HCT116 (cell line): ENCODE data around the gene COG1. TPM values are rescaled to one million over a fixed set of nuclear protein-coding genes. Genes with fewer than 3 reads are reported as not detected.

ENCODE experiments used
- ATAC-seq: fragments of 200-7000 bp; cut with Tn5 transposase; 2 replicates; pipeline ENCODE4 v1.9.1; 2020; ENCODE audit warnings: mild to moderate bottlenecking, moderate library complexity
- BruUV-seq: library from RNA; stranded (reverse); fragments of 400-500 nt; replicated peaks from 2 replicates; lab custom pipeline; 2021; lab: Mats Ljungman, UMichigan
- CTCF ChIA-PET: fragments of 300-600 bp; sonication (Branson Sonifier 250); formaldehyde crosslinking; loops from one replicate; lab custom pipeline; 2021; ENCODE audit warnings: antibody characterized with exemption; lab: Charles Lee
- POLR2A ChIA-PET: fragments of 300-600, 350-600 bp; sonication (Branson Sonifier 250); formaldehyde crosslinking; loops from one replicate; lab custom pipeline; 2021; ENCODE audit warnings: antibody characterized with exemption; lab: Charles Lee
- RAD21 ChIA-PET, 2 experiments: fragments of 300-600 bp; sonication (Branson Sonifier 250); formaldehyde crosslinking; loops; one replicate each; lab custom pipeline; 2023; ENCODE audit warnings: low total read pairs in 2 of 2; ENCODE audit not compliant: uncharacterized antibody in 2 of 2, unreplicated experiment in 2 of 2, low non-redundant PET in 1 of 2; lab: Charles Lee
- DNase-seq: peaks from one replicate; pipeline ENCODE4 v3.0.0-alpha.2; 2010; ENCODE audit warnings: low read depth, low spot score
- H2AFZ ChIP-seq: fragments of 200-600 bp; shearing (Covaris generic), sonication (generic); 2 replicates; pipeline ENCODE4 v1.6.1; 2017; ENCODE audit warnings: low read depth, mixed run types, mixed read lengths, antibody characterized with exemption, low read length; ENCODE audit not compliant: poor library complexity, severe bottlenecking
- H3K27ac ChIP-seq: 2 replicates; pipeline ENCODE4 v1.5.1; 2012; ENCODE audit warnings: low read depth, low read length
- H3K27me3 ChIP-seq: fragments of 200-600 bp; sonication (generic); 2 replicates; pipeline ENCODE4 v1.6.1; 2016; ENCODE audit warnings: mixed run types, low read length, mixed read lengths; ENCODE audit not compliant: insufficient read depth
- H3K36me3 ChIP-seq, 2 experiments: fragments of 200-500 bp in 1 of 2; fragments of 200-600 bp in 1 of 2; sonication (Bioruptor generic) in 1 of 2; sonication (generic) in 1 of 2; 2 replicates each; pipeline versions ENCODE4 v1.5.1 to v1.6.1; 2014 to 2016; ENCODE audit warnings: low read length in 2 of 2, inconsistent platforms in 1 of 2, mixed read lengths in 1 of 2, mixed run types in 1 of 2; ENCODE audit not compliant: insufficient read depth in 2 of 2, control insufficient read depth in 1 of 2
- H3K4me1 ChIP-seq, 2 experiments: fragments of 200-600 bp in 1 of 2; sonication (generic) in 1 of 2; 2 replicates each; pipeline versions ENCODE4 v1.5.1 to v1.6.1; 2012 to 2017; ENCODE audit warnings: low read length in 2 of 2, inconsistent platforms in 1 of 2, mild to moderate bottlenecking in 1 of 2, mixed read lengths in 1 of 2, mixed run types in 1 of 2, moderate library complexity in 1 of 2; ENCODE audit not compliant: insufficient read depth in 2 of 2, control insufficient read depth in 1 of 2
- H3K4me2 ChIP-seq: fragments of 200-600 bp; sonication (generic); 2 replicates; pipeline ENCODE4 v1.6.1; 2017; ENCODE audit warnings: mixed run types, low read length, mixed read lengths
- H3K4me3 ChIP-seq, 2 experiments: fragments of 200-600 bp in 1 of 2; sonication (generic) in 1 of 2; replicated peaks in 1 of 2; 2 replicates each; pipeline ENCODE4 v1.5.1; 2011 to 2016; ENCODE audit warnings: low read length in 2 of 2, control low read depth in 1 of 2, low read depth in 1 of 2, mild to moderate bottlenecking in 1 of 2, mixed read lengths in 1 of 2, mixed run types in 1 of 2
- H3K79me2 ChIP-seq: fragments of 200-600 bp; sonication (generic); 2 replicates; pipeline ENCODE4 v1.6.1; 2017; ENCODE audit warnings: mild to moderate bottlenecking, mixed run types, low read length, moderate library complexity, mixed read lengths; ENCODE audit not compliant: insufficient read depth
- H3K9ac ChIP-seq: fragments of 200-600 bp; sonication (generic); 2 replicates; pipeline ENCODE4 v1.6.1; 2016; ENCODE audit warnings: low read length, mixed read lengths
- H3K9me2 ChIP-seq: fragments of 200-600 bp; sonication (generic), shearing (Covaris generic); 2 replicates; pipeline ENCODE4 v1.6.1; 2017; ENCODE audit warnings: mixed run types, mild to moderate bottlenecking, moderate library complexity; ENCODE audit not compliant: insufficient read depth
- H3K9me3 ChIP-seq, 2 experiments: fragments of 200-500 bp in 1 of 2; fragments of 200-600 bp in 1 of 2; sonication (Bioruptor generic) in 1 of 2; sonication (generic) in 1 of 2; 2 replicates each; pipeline ENCODE4 v1.6.1; 2014 to 2017; ENCODE audit warnings: low read length in 2 of 2, mixed read lengths in 2 of 2, inconsistent platforms in 1 of 2, low read depth in 1 of 2, mild to moderate bottlenecking in 1 of 2, mixed run types in 1 of 2, moderate library complexity in 1 of 2; ENCODE audit not compliant: control insufficient read depth in 1 of 2, insufficient read depth in 1 of 2
- H4K20me1 ChIP-seq: fragments of 200-600 bp; sonication (generic), shearing (Covaris generic); 2 replicates; pipeline ENCODE4 v1.6.1; 2017; ENCODE audit warnings: mixed run types, mild to moderate bottlenecking, moderate library complexity; ENCODE audit not compliant: insufficient read depth
- CBX3 ChIP-seq: IDR thresholded peaks from 2 replicates; pipeline ENCODE4 v1.6.1; 2012; ENCODE audit warnings: low read depth
- EGR1 ChIP-seq: IDR thresholded peaks from 2 replicates; pipeline ENCODE4 v1.6.1; 2012; ENCODE audit warnings: low read depth
- FOSL1 ChIP-seq: IDR thresholded peaks from 2 replicates; pipeline ENCODE4 v1.6.1; 2012; ENCODE audit warnings: low read depth
- POLR2A ChIP-seq: IDR thresholded peaks from 2 replicates; pipeline ENCODE4 v1.7.0; 2011; ENCODE audit warnings: borderline replicate concordance; ENCODE audit not compliant: insufficient read depth, insufficient read length; ENCODE audit errors: extremely low read depth
- RAD21 ChIP-seq: IDR thresholded peaks from 2 replicates; pipeline ENCODE4 v1.6.1; 2012; ENCODE audit warnings: low read depth, mild to moderate bottlenecking
- SIN3A ChIP-seq: IDR thresholded peaks from 2 replicates; pipeline ENCODE4 v1.6.1; 2012; ENCODE audit warnings: low read depth
- SP1 ChIP-seq: IDR thresholded peaks from 2 replicates; pipeline ENCODE4 v1.6.1; 2012; ENCODE audit warnings: low read depth
- TCF7L2 ChIP-seq: IDR thresholded peaks from 2 replicates; pipeline ENCODE4 v1.7.0; 2011; ENCODE audit warnings: borderline replicate concordance, inconsistent platforms; ENCODE audit not compliant: insufficient read depth, insufficient read length; ENCODE audit errors: extremely low read depth
- ZFX ChIP-seq: fragments of 450-650 bp; IDR thresholded peaks from 2 replicates; pipeline ENCODE4 v1.6.1; 2017
- intact Hi-C: fragments of 100-400 bp; cut with micrococcal nuclease; formaldehyde crosslinking; loops from 2 replicates; pipeline ENCODE4 v1.10.0; 2022
- total RNA-seq: library from RNA; stranded (reverse); gene quantifications from one replicate; pipeline ENCODE4 v1.2.1, GENCODE V29; 2021; ENCODE audit not compliant: unreplicated experiment
- TF ChIP-seq, protein P1 (sequence below): IDR thresholded peaks from 2 replicates; pipeline ENCODE4 v1.6.1; 2012

Gene COG1
- total RNA-seq, 1 experiment from 2014 or later: 44.6 TPM

DNA sequence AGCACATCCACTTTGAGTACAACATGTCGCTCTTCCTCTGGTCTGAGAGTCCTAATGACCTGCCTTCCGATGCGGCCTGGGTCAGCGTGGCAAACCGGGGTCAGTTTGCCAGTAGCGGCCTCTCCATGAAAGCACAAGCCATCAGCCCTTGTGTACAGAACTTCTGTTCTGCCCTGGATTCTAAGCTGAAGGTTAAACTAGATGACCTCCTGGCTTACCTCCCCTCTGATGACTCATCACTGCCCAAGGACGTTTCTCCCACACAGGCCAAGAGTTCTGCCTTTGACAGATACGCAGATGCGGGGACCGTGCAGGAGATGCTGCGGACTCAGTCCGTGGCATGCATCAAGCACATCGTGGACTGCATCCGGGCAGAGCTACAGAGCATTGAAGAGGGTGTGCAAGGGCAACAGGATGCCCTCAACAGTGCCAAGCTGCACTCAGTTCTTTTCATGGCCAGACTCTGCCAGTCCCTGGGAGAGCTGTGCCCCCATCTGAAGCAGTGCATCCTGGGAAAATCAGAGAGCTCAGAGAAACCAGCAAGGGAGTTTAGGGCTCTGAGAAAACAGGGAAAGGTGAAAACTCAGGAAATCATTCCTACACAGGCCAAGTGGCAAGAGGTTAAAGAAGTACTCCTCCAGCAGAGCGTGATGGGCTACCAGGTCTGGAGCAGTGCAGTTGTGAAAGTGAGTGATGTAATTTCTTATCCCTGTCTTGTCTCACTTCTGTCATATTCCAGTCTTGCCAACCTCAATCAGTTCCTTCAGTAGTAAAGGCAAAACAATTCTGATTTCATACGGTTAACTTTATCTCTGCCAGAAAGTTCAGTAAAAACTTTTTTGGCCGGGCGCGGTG lies 8.6 kb downstream of the COG1 start:
- DNase-seq: no peak
- no peak for ATAC-seq
- Histone ChIP-seq H3K9ac (no peak overlapping the region), H3K79me2 (no peaks in the 10 kb centered on the region; the same call in 1 of the 2 replicates), H3K36me3 (peaks cover 84 to 85% of the 10 kb centered on the region in 2 experiments), H3K27me3 (no peaks in the 10 kb centered on the region), H4K20me1 (no peaks in the 10 kb centered on the region), H2AFZ (no peak overlapping the region), H3K4me2 (no peak overlapping the region), H3K9me3 (no peaks in the 10 kb centered on the region), H3K4me3 (no peak overlapping the region), H3K9me2 (no peaks in the 10 kb centered on the region), H3K4me1 (peaks cover 0 to under 1% of the 10 kb centered on the region in 2 experiments; a peak in 1 of 4 replicates), H3K27ac (no peak overlapping the region)
- ChIA-PET POLR2A (no interaction called here), RAD21 (no interaction called here), CTCF (no interaction called here)
- no TSS peak for BruUV-seq
- intact Hi-C loops: no loop called here
- TF ChIP-seq SIN3A (no peak), SP1 (no peak), RAD21 (no peak), FOSL1 (no peak), TCF7L2 (no peak), CBX3 (no peak), POLR2A (no peak), ZFX (no peak), EGR1 (no peak)
- TF ChIP-seq, protein P1, sequence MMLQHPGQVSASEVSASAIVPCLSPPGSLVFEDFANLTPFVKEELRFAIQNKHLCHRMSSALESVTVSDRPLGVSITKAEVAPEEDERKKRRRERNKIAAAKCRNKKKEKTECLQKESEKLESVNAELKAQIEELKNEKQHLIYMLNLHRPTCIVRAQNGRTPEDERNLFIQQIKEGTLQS: no peak
